HT1080 (cell line): Measurements from ENCODE around the gene CBY3. TPM values are rescaled to one million over a fixed set of nuclear protein-coding genes. Genes with fewer than 3 reads are reported as not detected.
"Not testable (repeated sequence)": the region's sequence is repeated elsewhere in the genome, so short reads cannot be mapped to it uniquely, and the experiment has no call there.

Source experiments
- DNase-seq: peaks from one replicate; pipeline ENCODE4 v3.0.0-alpha.2; 2015; ENCODE audit warnings: low read depth
- total RNA-seq: library from RNA; depleted of rRNA; stranded (reverse); fragments of >200 nt; shearing (Covaris generic); gene quantifications from 2 replicates; pipeline ENCODE4 v1.2.3, GENCODE V29; 2014

Gene CBY3
- total RNA-seq, 1 experiment from 2014 or later = not detected

DNA sequence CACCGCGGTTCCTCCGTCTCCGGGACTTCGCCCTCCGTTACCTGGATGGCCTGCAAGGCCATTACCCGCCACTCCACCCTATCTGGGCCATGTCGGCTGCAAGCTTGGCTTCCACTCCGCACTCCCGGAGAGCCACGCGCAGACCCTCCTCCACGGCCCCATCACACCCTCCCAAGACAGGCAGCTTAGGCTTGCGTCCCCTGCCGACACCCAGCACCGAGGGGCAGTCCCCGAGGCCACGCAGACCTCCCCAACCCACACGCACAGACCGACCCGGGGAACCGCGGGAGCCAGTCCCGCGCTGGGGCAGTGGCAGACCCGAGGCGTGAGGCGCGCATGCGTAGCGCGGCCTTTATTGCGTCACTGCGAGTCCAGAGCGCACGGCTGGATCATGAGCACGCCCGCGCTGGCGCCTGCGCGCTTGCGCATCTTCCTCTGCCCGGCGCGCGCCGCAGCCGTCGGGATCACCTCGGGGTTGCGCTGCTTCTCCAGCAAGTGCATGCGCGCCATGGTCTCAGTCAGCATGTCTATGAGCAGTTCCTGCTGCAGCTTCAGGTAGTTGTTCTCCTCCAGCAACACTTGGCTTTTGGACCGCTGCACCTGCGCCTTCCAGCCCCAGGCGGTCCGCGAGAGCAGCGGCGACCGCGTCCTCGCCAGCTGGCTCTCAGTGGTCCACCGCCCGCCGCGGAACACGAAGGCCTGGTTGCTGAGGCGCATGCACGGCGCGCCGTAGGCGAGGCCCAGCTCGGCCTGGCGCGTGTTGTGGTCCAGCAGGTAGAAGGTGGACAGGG lies 2.4 kb downstream of the CBY3 start:
- peak; percentile 87 for DNase-seq

DNA sequence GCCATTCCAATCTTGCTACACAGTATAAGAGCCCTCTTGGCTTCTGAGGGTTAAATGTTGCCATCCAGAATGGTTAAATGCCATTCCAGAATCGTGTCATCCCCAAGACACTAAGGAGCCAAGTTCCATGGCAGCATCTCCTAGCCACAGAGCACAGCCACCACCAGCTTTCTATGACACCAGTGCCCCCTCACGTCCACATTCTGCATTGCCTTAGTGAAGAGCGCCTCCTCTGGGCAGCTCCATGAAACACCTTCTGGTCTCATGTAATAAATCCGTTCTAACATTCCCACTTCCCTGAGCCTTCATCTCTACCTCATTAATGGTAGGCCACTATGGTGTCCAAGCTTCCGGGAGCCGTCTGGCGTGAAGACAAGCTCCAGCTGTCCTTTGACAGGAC lies 12.4 kb downstream of the CBY3 start:
- peak; percentile 55 for DNase-seq

DNA sequence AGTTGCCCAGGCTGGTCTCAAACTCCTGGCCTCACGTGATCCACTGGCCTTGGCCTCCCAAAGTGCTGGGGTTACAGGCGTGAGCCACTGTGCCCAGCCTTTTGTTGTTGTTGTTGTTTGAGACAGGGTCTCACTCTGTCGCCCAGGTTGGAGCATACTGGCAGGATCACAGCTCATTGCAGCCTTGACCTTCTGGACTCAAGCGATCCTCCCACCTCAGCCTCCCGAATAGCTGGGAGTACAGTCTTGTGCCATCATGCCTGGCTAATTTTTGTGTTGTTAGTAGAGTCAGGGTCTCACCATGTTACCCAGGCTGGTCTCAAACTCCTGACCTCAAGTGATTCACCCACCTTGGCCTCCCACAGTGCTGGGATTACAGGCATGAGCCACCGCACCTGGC lies 19.2 kb downstream of the CBY3 start:
- DNase-seq = not testable (repeated sequence)

DNA sequence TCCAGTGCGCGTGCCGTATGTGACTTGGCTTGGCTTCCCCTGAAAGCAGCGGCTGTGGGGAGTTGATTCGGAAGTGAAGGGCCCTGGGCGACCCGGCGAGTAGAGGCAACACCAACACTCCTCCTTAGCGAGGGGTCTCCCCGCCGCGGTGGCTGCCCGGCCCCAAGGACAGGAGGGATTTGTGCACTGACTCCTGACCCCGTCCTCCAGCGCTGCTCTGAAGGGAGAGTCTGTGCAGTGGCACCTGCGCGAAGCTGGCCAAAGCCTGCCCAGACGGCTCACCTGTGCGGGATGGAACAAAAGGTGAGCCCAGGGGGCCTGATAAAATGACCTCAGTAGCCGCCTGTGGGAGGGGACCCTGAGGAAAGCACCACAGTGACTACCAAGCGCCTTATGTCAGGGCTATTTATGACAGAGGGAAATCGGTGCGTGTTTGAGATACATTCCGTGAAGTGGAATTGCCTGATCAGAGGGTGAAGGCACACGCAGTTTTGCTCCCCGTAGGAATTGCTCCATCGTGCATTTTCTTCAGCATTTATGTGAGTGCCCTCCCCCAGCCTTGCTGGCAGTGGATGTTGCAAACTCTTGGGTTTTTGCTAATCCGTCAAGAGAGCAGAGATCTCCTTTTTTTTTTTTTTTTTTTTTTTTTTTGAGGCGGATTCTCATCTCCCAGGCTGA lies 22.5 kb downstream of the CBY3 start:
- not testable (repeated sequence) for DNase-seq

DNA sequence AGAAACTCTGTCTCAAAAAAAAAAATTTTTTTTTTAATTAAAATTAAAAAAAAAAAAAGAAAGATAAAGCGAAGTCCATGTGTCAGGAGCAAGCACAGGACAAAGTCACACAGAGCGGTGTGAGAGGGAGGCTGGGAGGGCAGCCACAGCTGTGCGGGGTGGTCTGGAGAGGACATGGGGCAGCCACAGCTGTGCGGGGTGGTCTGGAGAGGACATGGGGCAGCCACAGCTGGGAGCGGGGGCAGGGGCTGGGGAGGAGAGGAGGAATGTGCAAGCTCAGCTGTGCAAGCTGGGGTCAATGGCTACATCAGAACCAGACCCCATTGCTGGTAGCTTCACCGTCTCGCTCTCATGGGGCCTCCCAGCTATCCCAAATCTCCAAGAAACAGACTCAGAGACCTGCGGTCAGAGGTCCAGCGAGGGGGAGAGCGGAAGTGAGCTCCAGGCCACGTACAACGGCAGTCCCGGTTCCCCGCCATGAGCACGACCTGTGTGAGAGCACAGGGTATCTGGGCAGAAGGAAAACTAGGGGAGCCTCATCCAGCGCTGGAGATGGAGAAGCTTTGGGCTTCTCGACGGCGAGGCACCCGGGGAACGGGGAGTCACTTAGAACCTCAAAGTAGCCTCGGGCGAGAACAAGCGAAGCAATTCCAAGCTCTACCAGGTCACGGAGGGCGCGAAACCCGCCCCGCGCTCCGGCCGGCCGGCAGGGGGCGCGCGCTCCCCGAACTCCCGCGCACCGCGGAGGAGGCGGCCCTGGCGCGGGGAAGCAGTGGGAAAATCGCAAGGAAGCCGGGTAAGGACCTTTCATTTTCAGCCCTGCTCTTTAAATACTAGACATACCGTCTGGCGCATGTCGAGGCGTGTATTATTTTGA lies 23.3 kb downstream of the CBY3 start:
- DNase-seq = not testable (repeated sequence)

DNA sequence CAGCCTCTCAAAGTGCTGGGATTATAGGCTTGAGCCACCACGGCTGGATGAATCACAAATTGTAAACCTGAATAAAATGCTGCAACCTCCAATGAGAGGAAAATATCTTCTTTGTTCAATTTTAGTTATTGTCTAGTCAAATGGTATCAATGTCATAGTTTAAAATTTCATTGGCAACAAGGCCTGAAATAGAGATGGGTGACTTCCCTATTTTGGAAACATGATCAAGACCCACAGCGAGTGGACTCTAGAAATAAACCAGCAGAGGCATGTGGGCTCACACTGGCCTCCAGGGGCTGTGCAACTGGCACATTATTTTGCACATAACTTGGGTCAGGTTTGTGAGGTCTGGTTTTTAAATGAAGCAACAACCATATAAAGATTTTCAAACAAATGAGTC lies 27.7 kb downstream of the CBY3 start:
- DNase-seq = not testable (repeated sequence)

DNA sequence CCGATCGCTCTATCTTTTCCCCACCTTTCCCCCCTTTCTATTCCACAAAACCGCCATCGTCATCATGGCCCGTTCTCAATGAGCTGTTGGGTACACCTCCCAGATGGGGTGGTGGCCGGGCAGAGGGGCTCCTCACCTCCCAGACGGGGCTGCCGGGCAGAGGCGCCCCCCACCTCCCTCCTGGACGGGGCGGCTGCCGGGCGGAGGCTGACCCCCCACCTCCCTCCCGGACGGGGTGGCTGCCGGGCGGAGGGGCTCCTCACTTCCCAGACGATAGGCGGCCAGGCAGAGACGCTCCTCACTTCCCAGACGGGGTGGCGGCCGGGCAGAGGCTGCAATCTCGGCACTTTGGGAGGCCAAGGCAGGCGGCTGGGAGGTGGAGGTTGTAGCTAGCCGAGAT lies 30.6 kb downstream of the CBY3 start:
- not testable (repeated sequence) for DNase-seq

DNA sequence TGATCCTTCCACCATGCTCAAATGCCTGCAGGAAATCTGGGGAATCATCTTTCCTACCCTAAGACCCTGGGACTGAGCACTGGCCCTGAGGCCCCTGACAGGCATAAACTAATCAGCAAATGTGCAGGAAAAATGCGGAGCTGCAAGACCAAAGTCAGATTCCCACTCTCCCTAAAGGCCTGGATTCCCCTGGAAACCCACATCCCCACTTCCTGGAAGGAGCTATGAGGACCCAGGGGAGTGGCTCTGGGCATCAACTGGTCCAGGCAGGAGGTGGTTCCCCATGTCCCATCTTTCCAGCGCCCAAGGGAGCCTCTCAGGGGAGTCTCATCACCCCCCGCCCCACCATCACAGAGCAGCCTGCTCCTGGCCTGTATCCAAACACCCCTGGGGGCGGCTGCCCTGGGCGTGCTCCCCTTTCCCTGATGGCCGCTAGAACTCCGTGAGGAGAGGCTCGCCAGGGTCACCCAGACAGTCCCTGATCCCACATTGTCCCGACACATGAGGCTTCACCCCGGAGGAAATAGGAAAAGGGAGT lies 31.6 kb downstream of the CBY3 start:
- DNase-seq = not testable (repeated sequence)

DNA sequence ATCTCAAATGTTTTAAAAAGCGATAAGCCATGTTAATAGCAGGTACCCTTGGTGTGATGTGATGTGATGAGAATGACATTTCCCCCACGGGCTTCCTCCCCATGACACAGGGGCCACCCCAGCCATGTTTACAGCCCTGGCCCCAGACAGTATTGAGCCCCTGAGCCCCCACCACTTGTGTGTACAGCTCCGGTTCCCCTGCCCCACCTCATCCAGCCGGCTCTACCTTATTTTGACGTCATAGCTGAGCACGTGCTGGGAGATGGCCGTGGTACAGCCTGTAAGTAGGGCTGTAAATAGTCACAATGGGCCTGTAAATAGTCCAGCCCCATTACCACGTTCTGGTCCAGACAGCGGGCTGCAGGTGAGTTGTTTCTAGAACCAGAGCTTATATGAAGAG lies 32.4 kb downstream of the CBY3 start:
- no peak for DNase-seq

DNA sequence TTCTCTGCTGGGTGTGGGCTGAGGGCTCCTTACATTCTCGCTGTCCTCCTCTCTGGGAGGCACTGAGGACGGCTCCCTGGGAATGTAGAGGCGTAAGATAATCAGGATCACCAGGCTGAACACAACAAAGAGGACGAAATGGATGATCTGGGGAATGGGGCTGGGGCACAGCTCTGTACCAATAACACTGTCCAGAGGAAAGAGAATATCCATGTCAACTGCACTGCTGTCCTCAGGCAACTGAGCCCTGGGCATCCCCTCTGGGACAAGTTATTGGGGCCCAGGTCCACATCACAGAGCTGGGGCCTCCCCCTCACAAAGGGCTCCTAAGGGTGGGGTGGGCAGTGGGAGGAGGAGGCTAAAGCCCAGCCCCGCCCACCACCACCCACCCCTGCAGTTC lies 36.1 kb downstream of the CBY3 start:
- DNase-seq = not testable (repeated sequence)

DNA sequence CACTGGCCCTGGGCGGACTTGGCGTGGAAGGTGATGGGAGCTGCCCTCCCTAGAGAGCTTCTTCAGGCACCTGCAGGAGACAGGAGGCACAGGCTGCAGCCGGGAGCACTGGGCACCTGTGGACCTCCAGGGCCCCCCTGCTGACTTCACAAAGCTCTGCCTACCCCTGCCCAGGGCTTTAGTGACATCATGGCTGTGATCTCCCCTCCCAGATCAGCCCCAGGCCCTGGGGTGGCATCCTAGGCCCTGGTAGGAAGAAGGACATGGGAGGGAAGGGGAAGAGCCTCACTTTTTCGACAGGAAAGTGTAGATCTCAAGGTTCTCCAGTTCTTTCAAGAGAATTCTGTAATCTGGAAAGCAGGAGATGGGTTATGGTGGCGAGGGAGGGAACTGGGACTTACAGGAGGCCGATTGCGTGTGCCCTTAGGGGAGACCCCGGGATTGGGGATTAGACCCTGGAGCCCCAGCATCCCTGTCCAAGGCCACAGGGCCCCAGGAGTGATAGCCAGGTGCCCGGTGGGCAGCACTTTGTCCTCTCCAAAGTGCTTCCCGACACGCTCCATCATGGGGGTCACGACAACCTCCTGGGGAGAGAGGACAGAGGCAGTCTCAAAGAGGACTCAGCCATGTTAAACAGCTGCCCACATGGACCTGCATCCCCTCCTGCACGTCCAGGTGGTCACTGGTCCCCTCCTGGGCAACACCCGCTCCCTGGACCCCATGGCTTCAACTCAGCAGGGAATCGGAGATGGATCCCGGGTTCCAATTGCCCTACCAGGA lies 37.5 kb downstream of the CBY3 start:
- DNase-seq = not testable (repeated sequence)

DNA sequence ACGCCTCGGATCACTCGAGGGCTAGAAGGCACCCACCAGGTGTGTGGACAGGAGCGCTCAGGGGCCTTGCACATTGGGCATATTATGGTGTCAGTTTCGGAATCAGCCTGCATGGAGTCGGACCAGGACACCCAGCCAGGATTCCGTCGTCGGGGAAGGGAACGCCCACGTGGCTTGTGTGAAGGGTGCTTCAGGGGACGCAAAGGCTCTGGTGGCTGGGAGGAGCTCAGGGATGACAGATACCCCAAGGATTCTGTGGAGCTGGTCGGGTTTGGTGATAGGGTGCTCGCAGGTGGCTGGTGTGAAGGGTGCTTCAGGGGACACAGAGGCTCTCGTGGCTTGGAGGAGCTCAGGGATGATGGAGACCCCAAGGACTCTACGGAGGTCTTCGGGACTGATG lies 38.2 kb downstream of the CBY3 start:
- not testable (repeated sequence) for DNase-seq

DNA sequence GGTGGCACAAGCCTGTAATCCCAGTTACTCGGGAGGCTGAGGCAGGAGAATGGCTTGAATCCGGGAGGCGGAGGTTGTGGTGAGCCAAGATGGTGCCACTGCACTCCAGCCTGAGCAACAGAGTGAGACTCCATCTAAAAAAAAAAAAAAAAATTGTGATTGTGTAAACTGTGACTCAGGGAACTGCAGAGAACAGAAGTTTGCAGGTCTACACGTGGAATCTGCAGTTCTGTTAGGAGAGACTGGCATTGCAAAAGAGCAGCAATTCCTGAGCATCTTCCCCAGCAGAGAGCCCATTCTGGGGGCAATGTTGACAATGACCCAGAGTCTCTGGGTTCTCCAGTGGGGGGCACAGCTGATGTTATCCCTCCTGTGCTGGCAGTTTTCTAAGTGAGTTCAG lies 39.1 kb downstream of the CBY3 start:
- DNase-seq = not testable (repeated sequence)

DNA sequence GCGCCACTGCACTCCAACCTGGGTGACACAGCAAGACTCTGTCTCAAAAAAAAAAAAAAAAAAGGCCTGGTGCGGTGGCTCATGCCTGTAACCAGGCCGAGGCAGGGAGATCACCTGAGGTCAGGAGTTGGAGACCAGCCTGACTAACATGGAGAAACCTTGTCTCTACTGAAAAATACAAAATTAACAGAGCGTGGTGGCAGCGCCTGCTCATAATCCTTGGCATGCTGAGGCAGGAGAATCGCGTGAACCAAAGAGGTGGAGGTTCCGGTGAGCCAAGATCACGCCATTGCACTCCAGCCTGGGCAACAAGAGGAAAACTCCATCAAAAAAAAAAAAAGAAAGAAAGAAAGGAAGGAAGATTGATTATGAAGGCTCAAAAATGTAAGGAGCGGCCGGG lies 41.5 kb downstream of the CBY3 start:
- not testable (repeated sequence) for DNase-seq

DNA sequence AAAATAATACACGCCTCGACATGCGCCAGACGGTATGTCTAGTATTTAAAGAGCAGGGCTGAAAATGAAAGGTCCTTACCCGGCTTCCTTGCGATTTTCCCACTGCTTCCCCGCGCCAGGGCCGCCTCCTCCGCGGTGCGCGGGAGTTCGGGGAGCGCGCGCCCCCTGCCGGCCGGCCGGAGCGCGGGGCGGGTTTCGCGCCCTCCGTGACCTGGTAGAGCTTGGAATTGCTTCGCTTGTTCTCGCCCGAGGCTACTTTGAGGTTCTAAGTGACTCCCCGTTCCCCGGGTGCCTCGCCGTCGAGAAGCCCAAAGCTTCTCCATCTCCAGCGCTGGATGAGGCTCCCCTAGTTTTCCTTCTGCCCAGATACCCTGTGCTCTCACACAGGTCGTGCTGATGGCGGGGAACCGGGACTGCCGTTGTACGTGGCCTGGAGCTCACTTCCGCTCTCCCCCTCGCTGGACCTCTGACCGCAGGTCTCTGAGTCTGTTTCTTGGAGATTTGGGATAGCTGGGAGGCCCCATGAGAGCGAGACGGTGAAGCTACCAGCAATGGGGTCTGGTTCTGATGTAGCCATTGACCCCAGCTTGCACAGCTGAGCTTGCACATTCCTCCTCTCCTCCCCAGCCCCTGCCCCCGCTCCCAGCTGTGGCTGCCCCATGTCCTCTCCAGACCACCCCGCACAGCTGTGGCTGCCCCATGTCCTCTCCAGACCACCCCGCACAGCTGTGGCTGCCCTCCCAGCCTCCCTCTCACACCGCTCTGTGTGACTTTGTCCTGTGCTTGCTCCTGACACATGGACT lies 46.3 kb downstream of the CBY3 start:
- DNase-seq = not testable (repeated sequence)

DNA sequence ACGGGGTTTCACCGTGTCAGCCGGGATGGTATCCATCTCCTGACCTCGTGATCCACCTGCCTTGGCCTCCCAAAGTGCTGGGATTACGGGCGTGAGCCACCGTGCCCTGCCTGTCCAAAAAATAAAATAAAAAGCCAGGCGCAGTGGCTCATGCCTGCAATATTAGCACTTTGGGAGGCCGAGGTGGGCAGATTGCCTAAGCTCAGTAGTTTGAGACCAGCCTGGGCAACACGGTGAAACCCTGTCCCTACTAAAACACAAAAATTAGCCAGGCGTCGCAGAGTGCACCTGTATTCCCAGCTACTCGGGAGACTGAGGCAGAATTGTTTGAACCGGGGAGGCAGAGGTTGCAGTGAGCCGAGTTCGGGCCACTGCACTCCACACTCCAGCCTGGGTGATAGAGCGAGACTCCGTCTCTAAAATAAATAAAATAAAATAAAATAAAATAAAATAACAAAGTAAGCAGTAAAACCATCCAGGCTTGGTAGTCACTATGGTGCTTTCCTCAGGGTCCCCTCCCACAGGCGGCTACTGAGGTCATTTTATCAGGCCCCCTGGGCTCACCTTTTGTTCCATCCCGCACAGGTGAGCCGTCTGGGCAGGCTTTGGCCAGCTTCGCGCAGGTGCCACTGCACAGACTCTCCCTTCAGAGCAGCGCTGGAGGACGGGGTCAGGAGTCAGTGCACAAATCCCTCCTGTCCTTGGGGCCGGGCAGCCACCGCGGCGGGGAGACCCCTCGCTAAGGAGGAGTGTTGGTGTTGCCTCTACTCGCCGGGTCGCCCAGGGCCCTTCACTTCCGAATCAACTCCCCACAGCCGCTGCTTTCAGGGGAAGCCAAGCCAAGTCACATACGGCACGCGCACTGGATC lies 47.1 kb downstream of the CBY3 start:
- not testable (repeated sequence) for DNase-seq
